ENCODE results near the gene MDM1.

The MDM1 gene

DNA sequence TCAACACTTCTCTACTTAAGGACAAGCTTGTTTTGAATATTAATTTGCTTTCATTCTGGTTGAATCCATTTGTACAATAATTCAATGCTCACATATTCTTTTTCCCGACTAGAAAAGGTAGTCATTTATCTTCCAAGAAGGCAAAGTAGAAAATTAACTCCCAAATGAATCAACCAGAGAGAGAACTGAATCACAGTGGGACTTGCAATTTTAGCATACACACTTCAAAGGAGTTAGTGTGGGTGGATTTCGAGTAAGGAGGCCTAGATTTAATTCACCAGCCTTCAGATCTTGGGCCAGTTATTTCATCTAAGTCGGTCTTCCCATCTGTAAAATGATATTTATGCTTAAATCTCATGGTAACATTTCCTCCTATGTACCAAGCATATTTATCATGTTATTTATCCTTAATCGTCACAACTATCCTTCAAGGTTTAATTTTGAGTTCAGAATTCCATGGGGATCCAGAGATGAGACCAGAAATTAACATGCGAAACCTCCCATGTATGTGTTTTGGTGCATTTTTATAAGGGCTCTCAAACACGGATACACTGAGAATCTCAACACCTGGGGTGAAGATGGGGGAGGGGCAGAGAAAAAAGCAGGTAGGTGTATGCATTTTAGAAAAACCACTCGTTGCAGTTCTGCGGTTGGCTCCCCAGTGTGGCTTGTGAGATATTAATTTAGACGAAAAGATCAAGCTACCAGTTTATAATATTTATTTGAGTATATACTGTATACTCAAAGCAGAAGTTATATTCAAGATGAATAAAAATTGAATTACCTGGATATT lies 39.8 kb downstream of the MDM1 start:
- Histone ChIP-seq H3K27ac (no peak overlapping the region), H3K36me3 (peaks cover 5% of the 10 kb centered on the region), H3K27me3 (ENCODE audit: insufficient read depth, low read depth, severe bottlenecking) (no peaks in the 10 kb centered on the region), H3K4me3 (ENCODE audit: low read depth, low read length) (no peak overlapping the region), H3K9me3 (ENCODE audit: severe bottlenecking) (no peaks in the 10 kb centered on the region)
- no peak for TF ChIP-seq CTCF (IDR thresholded peaks at IDR 0.05; ENCODE audit: low read depth, low read length)
- DNase-seq: no peak

GRCh38 chr12:68291396-68292036 lies 40.6 kb downstream of the MDM1 start:
- TF ChIP-seq CTCF (IDR thresholded peaks at IDR 0.05; ENCODE audit: low read depth, low read length): no peak
- no peak for DNase-seq

GRCh38 chr12:68290126-68290525 lies 42.0 kb downstream of the MDM1 start:
- TF ChIP-seq CTCF (IDR thresholded peaks at IDR 0.05; ENCODE audit: low read depth, low read length): no peak
- no peaks in the 10 kb centered on the region for H3K36me3 ChIP-seq
- no peak overlapping the region for H3K4me3 ChIP-seq (ENCODE audit: low read depth, low read length)

More at GRCh38 chr12:68291396-68292036, 40.6 kb downstream of the MDM1 start:
- no peaks in the 10 kb centered on the region for H3K27me3 ChIP-seq (ENCODE audit: insufficient read depth, low read depth, severe bottlenecking)
- no peaks in the 10 kb centered on the region for H3K9me3 ChIP-seq (ENCODE audit: severe bottlenecking)
- no peak overlapping the region for H3K27ac ChIP-seq
- H3K36me3 ChIP-seq: peaks cover 5% of the 10 kb centered on the region
- no peak overlapping the region for H3K4me3 ChIP-seq (ENCODE audit: low read depth, low read length)

GRCh38 chr12:68287106-68287505 lies 45.1 kb downstream of the MDM1 start:
- H3K27me3 ChIP-seq (ENCODE audit: insufficient read depth, low read depth, severe bottlenecking): no peaks in the 10 kb centered on the region
- H3K9me3 ChIP-seq (ENCODE audit: severe bottlenecking): no peaks in the 10 kb centered on the region
- H3K27ac ChIP-seq: no peak overlapping the region
- H3K4me3 ChIP-seq (ENCODE audit: low read depth, low read length): no peak overlapping the region
- no peak for TF ChIP-seq CTCF (IDR thresholded peaks at IDR 0.05; ENCODE audit: low read depth, low read length)
- no peaks in the 10 kb centered on the region for H3K36me3 ChIP-seq
- DNase-seq: no peak

More at GRCh38 chr12:68290126-68290525, 42.0 kb downstream of the MDM1 start:
- H3K27ac ChIP-seq: no peak overlapping the region
- H3K9me3 ChIP-seq (ENCODE audit: severe bottlenecking): no peaks in the 10 kb centered on the region
- DNase-seq: no peak
- no peaks in the 10 kb centered on the region for H3K27me3 ChIP-seq (ENCODE audit: insufficient read depth, low read depth, severe bottlenecking)

DNA sequence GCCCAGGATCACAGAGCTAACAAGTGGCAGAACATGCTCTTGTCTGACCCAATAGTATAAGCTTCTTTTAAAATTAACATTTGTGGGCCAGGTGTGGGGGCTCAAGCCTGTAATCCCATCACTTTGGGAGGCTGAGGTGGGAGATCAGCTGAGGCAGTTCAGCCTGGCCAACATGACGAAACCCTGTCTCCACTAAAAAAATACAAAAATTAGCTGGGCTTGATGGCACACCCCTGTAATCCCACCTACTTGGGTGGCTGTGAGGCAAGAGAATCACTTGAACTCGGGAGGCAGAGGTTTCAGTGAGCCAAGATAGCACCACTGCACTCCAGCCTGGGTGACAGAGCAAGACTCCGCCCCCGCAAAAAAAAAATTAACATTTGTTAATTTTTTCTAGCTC lies 45.8 kb downstream of the MDM1 start:
- H3K27me3 ChIP-seq (ENCODE audit: insufficient read depth, low read depth, severe bottlenecking): no peaks in the 10 kb centered on the region
- H3K9me3 ChIP-seq (ENCODE audit: severe bottlenecking): no peaks in the 10 kb centered on the region
- no peak overlapping the region for H3K27ac ChIP-seq
- H3K36me3 ChIP-seq: no peaks in the 10 kb centered on the region
- no peak for DNase-seq
- H3K4me3 ChIP-seq (ENCODE audit: low read depth, low read length): no peak overlapping the region
- no peak for TF ChIP-seq CTCF (IDR thresholded peaks at IDR 0.05; ENCODE audit: low read depth, low read length)
